GM23248 (cell line): ENCODE data around the gene ITGA6. TPM values are rescaled to one million over a fixed set of nuclear protein-coding genes. Genes with fewer than 3 reads are reported as not detected.
"Not testable (repeated sequence)": the region's sequence is repeated elsewhere in the genome, so short reads cannot be mapped to it uniquely, and the experiment has no call there.

Source experiments
- DNase-seq: peaks from one replicate; pipeline ENCODE4 v3.0.0-alpha.2; 2015
- H2AFZ ChIP-seq: fragments of 200-600 bp; sonication (generic); 2 replicates; pipeline ENCODE4 v1.6.1; 2016; ENCODE audit warnings: antibody characterized with exemption
- H3F3A ChIP-seq: fragments of 200-600 bp; sonication (generic); 2 replicates; pipeline ENCODE4 v1.6.1; 2016; ENCODE audit warnings: mild to moderate bottlenecking, antibody characterized with exemption, mixed run types; ENCODE audit not compliant: insufficient read depth
- H3K27ac ChIP-seq: fragments of 200-600 bp; sonication (generic); 2 replicates; pipeline ENCODE4 v1.5.1; 2016; ENCODE audit warnings: mild to moderate bottlenecking
- H3K27me3 ChIP-seq: fragments of 200-600 bp; sonication (generic); replicated peaks from 2 replicates; pipeline ENCODE4 v1.6.1; 2016; ENCODE audit warnings: mild to moderate bottlenecking; ENCODE audit not compliant: insufficient read depth
- H3K36me3 ChIP-seq: fragments of 200-600 bp; sonication (generic); 2 replicates; pipeline ENCODE4 v1.6.1; 2016; ENCODE audit warnings: low read depth, mild to moderate bottlenecking
- H3K4me1 ChIP-seq: fragments of 200-600 bp; sonication (generic); 2 replicates; pipeline ENCODE4 v1.6.1; 2016; ENCODE audit warnings: mild to moderate bottlenecking; ENCODE audit not compliant: insufficient read depth
- H3K4me2 ChIP-seq: fragments of 200-600 bp; sonication (generic); one replicate; pipeline ENCODE4 v1.6.1; 2016; ENCODE audit warnings: mild to moderate bottlenecking; ENCODE audit not compliant: unreplicated experiment
- H3K4me3 ChIP-seq: fragments of 200-600 bp; sonication (generic); 2 replicates; pipeline ENCODE4 v1.5.1; 2016; ENCODE audit warnings: mild to moderate bottlenecking
- H3K79me2 ChIP-seq: fragments of 200-600 bp; sonication (generic); 2 replicates; pipeline ENCODE4 v1.6.1; 2016; ENCODE audit warnings: mild to moderate bottlenecking; ENCODE audit not compliant: insufficient read depth
- H3K9ac ChIP-seq: fragments of 200-600 bp; sonication (generic); 2 replicates; pipeline ENCODE4 v1.6.1; 2016; ENCODE audit warnings: mild to moderate bottlenecking
- H3K9me2 ChIP-seq: fragments of 200-600 bp; sonication (generic); 2 replicates; pipeline ENCODE4 v1.6.1; 2016; ENCODE audit warnings: mixed run types, mild to moderate bottlenecking, moderate library complexity; ENCODE audit not compliant: insufficient read depth
- H3K9me3 ChIP-seq: fragments of 200-600 bp; sonication (generic); one replicate; pipeline ENCODE4 v1.6.1; 2017; ENCODE audit warnings: low read depth
- H4K20me1 ChIP-seq: fragments of 200-600 bp; sonication (generic); 2 replicates; pipeline ENCODE4 v1.6.0; 2016; ENCODE audit not compliant: insufficient read depth
- EZH2 ChIP-seq: fragments of 200-600 bp; sonication (generic); IDR thresholded peaks from 2 replicates; pipeline ENCODE4 v1.6.1; 2018; ENCODE audit warnings: antibody characterized with exemption, mild to moderate bottlenecking; ENCODE audit not compliant: insufficient read depth, poor library complexity, severe bottlenecking
- EZH2phosphoT487 ChIP-seq: fragments of 200-600 bp; sonication (generic); IDR thresholded peaks from 2 replicates; pipeline ENCODE4 v1.6.1; 2018; ENCODE audit warnings: antibody characterized with exemption, moderate library complexity, mild to moderate bottlenecking, low read depth; ENCODE audit not compliant: insufficient read depth
- WGBS, 2 experiments: methylation state at CpG; one replicate each; pipeline ENCODE4 v1.1.6; 2015 to 2017; ENCODE audit warnings: low lambda C conversion rate in 2 of 2, low coverage in 1 of 2; ENCODE audit errors: missing lambda C conversion rate in 2 of 2; 5-methylcytosine and 5-hydroxymethylcytosine counted together
- in situ Hi-C: fragments of 300-500 bp; cut with MboI; formaldehyde crosslinking; loops from 2 replicates; pipeline ENCODE4 v1.15.0; 2020
- polyA plus RNA-seq: library from polyadenylated mRNA; unstranded; fragments of >200 nt; fragmentation: Nextera tagmentation; extraction: Ambion mirVana; gene quantifications from 2 replicates; pipeline ENCODE4 v1.2.1, GENCODE V29; 2016
- total RNA-seq: library from RNA; depleted of rRNA; stranded (reverse); fragments of >200 nt; shearing (Covaris generic); gene quantifications from 2 replicates; pipeline ENCODE4 v1.2.3, GENCODE V29; 2014

Gene ITGA6
- total and polyA plus RNA-seq, 2 experiments from 2014 or later = 20.3 to 45.4 TPM

GRCh38 chr2:172516299-172516698 is 88.9 kb downstream of the ITGA6 start:
- Histone ChIP-seq H2AFZ (no peak overlapping the region), H3K9me2 (no peaks in the 10 kb centered on the region), H3F3A (peaks cover 10% of the 10 kb centered on the region), H3K9ac (no peak overlapping the region), H3K36me3 (0 out of 2 replicates have a peak, but pooled peaks cover 4% of the 10 kb centered on the region), H3K27me3 (no peaks in the 10 kb centered on the region), H4K20me1 (no peaks in the 10 kb centered on the region), H3K4me1 (peaks cover 10% of the 10 kb centered on the region; the same call in 1 of the 2 replicates), H3K4me2 (no peak overlapping the region), H3K79me2 (no peaks in the 10 kb centered on the region), H3K27ac (peak overlapping the region; percentile 39), H3K9me3 (peaks cover 4% of the 10 kb centered on the region), H3K4me3 (no peak overlapping the region)
- DNase-seq = peak; percentile 88
- in situ Hi-C loops = no loop called here
- TF ChIP-seq EZH2 (no peak), EZH2phosphoT487 (no peak)
- 0 to 5% methylated on average over 1 of the region's 1 CpG for WGBS, 2 experiments

DNA sequence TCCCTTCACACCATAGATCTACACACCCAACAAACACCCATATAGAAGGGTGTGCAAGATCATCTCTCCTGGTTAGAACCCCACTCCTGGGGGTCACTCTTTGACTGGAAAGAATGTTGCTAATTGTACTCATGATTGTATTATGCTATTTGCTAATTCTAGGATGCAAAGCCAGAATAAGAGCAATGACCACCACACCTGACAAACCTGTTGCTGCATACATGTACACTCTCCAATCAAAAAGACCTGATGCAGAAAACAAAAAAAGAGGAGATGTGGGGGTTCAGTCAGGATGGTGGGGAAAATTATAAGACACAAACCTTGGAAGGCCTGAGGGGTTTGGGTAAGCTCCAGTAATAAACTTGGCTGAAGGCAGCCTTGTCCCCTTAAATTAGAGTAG is 91.6 kb downstream of the ITGA6 start:
- no peak overlapping the region for H3K4me3 ChIP-seq
- peaks cover 10% of the 10 kb centered on the region for H3F3A ChIP-seq
- H3K9me2 ChIP-seq = no peaks in the 10 kb centered on the region
- H3K9me3 ChIP-seq = no peaks in the 10 kb centered on the region
- no peak overlapping the region for H3K4me2 ChIP-seq
- H3K4me1 ChIP-seq = peaks cover 10% of the 10 kb centered on the region; the same call in 1 of the 2 replicates
- H3K79me2 ChIP-seq = no peaks in the 10 kb centered on the region
- no peak overlapping the region for H3K9ac ChIP-seq
- in situ Hi-C loops = no loop called here
- no peaks in the 10 kb centered on the region for H4K20me1 ChIP-seq
- H2AFZ ChIP-seq = no peak overlapping the region
- H3K27ac ChIP-seq = no peak overlapping the region
- TF ChIP-seq EZH2 (no peak), EZH2phosphoT487 (no peak)
- H3K27me3 ChIP-seq = no peaks in the 10 kb centered on the region
- DNase-seq = no peak
- H3K36me3 ChIP-seq = no peaks in the 10 kb centered on the region

DNA sequence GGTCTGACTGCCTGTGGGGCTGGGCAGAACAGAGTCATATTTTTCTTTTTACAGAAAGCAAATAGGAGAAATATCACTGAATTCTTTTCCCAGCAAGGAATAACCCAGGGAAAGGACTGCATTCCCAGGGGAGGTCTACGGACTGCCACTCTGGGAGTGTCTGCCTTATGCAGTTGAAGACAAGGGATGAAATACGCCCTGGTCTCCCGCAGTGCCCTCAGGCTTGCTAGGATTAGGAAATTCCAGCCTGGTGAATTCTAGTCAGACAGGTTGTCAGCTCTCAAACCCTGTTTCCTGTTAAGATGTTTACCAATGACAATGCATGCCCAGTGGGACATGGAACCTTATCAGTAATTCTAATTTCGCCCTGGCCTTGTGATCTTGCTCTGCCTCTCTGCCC is 98.2 kb downstream of the ITGA6 start:
- Histone ChIP-seq H3K9me2 (no peaks in the 10 kb centered on the region), H3K9me3 (no peaks in the 10 kb centered on the region), H3K4me2 (no peak overlapping the region), H2AFZ (no peak overlapping the region), H3K27ac (no peak overlapping the region), H3F3A (no peaks in the 10 kb centered on the region), H3K9ac (no peak overlapping the region), H4K20me1 (no peaks in the 10 kb centered on the region), H3K27me3 (no peaks in the 10 kb centered on the region), H3K36me3 (no peaks in the 10 kb centered on the region), H3K79me2 (no peaks in the 10 kb centered on the region), H3K4me3 (no peak overlapping the region), H3K4me1 (no peaks in the 10 kb centered on the region)
- no peak for TF ChIP-seq EZH2
- no peak for TF ChIP-seq EZH2phosphoT487
- in situ Hi-C loops = no loop called here
- WGBS, 2 experiments = 82 to 92% methylated on average over 4 of the region's 4 CpGs
- no peak for DNase-seq

GRCh38 chr2:172531309-172531708 is 103.9 kb downstream of the ITGA6 start:
- Histone ChIP-seq H3K4me2 (no peak overlapping the region), H3K9me2 (no peaks in the 10 kb centered on the region), H3K27me3 (no peaks in the 10 kb centered on the region), H3K9me3 (no peaks in the 10 kb centered on the region), H3K36me3 (no peaks in the 10 kb centered on the region), H3K27ac (no peak overlapping the region), H3K9ac (no peak overlapping the region), H3K79me2 (no peaks in the 10 kb centered on the region), H4K20me1 (no peaks in the 10 kb centered on the region), H3F3A (no peaks in the 10 kb centered on the region), H3K4me3 (no peak overlapping the region), H3K4me1 (no peaks in the 10 kb centered on the region), H2AFZ (no peak overlapping the region)
- 97 to 99% methylated on average over 2 of the region's 2 CpGs for WGBS, 2 experiments
- in situ Hi-C loops = no loop called here
- TF ChIP-seq EZH2phosphoT487 = no peak
- no peak for TF ChIP-seq EZH2
- DNase-seq = no peak

GRCh38 chr2:172532461-172532860 is 105.1 kb downstream of the ITGA6 start:
- H3K27me3 ChIP-seq, H3K4me1 ChIP-seq, H3K4me3 ChIP-seq, H4K20me1 ChIP-seq, DNase-seq, H2AFZ ChIP-seq, in situ Hi-C loops, H3K36me3 ChIP-seq, H3K9me3 ChIP-seq, H3F3A ChIP-seq, H3K79me2 ChIP-seq, H3K4me2 ChIP-seq, H3K9ac ChIP-seq, H3K27ac ChIP-seq, H3K9me2 ChIP-seq: not testable (repeated sequence)
- WGBS, 2 experiments = 93 to 96% methylated on average over 2 of the region's 2 CpGs
